Effector memory CD8-positive, alpha-beta T cell (primary cell): ENCODE measurements around the gene UBA1.

Source experiments
- ATAC-seq: fragments of 150-1000 bp; cut with Tn5 transposase; replicated peaks from 2 replicates; pipeline ENCODE4 v1.10.0; 2021; ENCODE audit warnings: mild to moderate bottlenecking, moderate library complexity
- DNase-seq, 3 experiments: peaks; one replicate each; pipeline ENCODE4 v3.0.0; 2021
- H3K27ac Mint-ChIP-seq, 2 donors: one replicate each; pipeline ENCODE4 v1.8.0; 2022; ENCODE audit warnings: mild to moderate bottlenecking in 2 of 2, mixed read lengths in 2 of 2, moderate library complexity in 2 of 2
- H3K27me3 Mint-ChIP-seq, 2 donors: one replicate each; pipeline ENCODE4 v1.8.0; 2022; ENCODE audit warnings: mixed read lengths in 2 of 2
- H3K36me3 Mint-ChIP-seq: one replicate; pipeline ENCODE4 v1.8.0; 2022; ENCODE audit warnings: mild to moderate bottlenecking, moderate library complexity, mixed read lengths; ENCODE audit not compliant: insufficient read depth
- H3K4me1 Mint-ChIP-seq, 2 donors: one replicate each; pipeline ENCODE4 v1.8.0; 2022; ENCODE audit warnings: low read depth in 2 of 2, mixed read lengths in 2 of 2
- H3K4me3 Mint-ChIP-seq, 2 donors: one replicate each; pipeline ENCODE4 v1.8.0; 2022; ENCODE audit warnings: mild to moderate bottlenecking in 2 of 2, mixed read lengths in 2 of 2, moderate library complexity in 2 of 2
- H3K9me3 Mint-ChIP-seq, 2 donors: one replicate each; pipeline ENCODE4 v1.8.0; 2022; ENCODE audit warnings: mixed read lengths in 2 of 2
- total RNA-seq, 9 experiments: gene quantifications; one replicate each; lab custom pipeline; 2026; lab: John Stamatoyannopoulos, UW

The UBA1 gene
- total RNA-seq = 123 to 264 (median 186) reads per million in 9 experiments

DNA sequence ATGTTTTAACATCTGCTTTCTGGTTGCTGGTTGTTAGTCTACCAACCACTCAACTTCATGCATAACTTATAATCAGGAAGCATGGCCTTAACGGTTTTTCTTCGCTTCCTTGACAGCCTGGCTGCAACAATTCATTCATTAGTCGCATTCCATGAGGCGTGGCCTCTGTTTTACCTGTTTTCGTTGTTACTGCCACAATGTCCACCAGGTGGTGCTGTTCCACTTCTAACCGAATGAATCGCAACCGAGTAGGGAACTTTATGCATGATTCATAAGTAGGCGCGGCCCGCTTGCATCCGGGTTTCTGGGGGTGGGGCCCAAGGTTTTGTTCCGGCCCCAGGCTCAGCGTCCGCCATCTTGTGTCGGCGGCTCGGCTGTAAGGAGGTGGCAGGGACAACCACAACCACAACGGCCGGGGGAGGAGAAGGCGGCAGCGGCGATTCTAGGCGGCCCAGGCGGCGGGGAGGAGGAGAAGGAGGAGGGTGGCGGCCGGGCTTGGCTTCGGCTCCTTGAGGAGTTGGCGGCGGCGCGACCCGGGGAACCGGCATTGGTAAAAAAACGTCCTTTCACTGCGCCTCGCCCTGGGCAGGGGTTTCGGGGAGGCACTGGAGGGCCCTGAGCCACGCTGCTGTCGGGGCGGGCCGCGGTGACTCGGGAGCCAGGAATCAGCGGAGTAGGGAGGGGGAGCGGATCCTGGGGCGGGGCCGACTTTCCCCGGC lies at the start of gene UBA1:
TSS of gene UBA1 (plus strand) at position 355 of the 719 bp plus-strand sequence. CDS start 4,974 bp downstream, outside the sequence.
- peaks cover 39% of the 10 kb centered on the region for H3K36me3 Mint-ChIP-seq
- H3K27me3 Mint-ChIP-seq = no peaks in the 10 kb centered on the region
- H3K27ac Mint-ChIP-seq = peak within 1 kb of the TSS; percentile 96 to 99
- H3K9me3 Mint-ChIP-seq = no peaks in the 10 kb centered on the region
- H3K4me1 Mint-ChIP-seq = peaks cover 37 to 49% of the 10 kb centered on the region in 2 donors
- ATAC-seq (peak; percentile 77), DNase-seq (peak; percentile 88 to 91 (median 88))
- peak within 1 kb of the TSS; percentile 85 to 93 for H3K4me3 Mint-ChIP-seq

- Mint-ChIP-seq H3K4me1 (peaks cover 29 to 33% of the 10 kb centered on the region in 2 donors), H3K9me3 (no peaks in the 10 kb centered on the region), H3K4me3 (peak overlapping the region; percentile 99 to 100), H3K36me3 (peaks cover 36% of the 10 kb centered on the region), H3K27ac (peak overlapping the region; percentile 98 to 99), H3K27me3 (no peaks in the 10 kb centered on the region)
- peak in 2 of 3 experiments; percentile 0 to 16 for DNase-seq
- peak; percentile 2 for ATAC-seq
Measured at GRCh38 chrX:47143894-47144625, 49.6 kb upstream of the UBA1 start.

DNA sequence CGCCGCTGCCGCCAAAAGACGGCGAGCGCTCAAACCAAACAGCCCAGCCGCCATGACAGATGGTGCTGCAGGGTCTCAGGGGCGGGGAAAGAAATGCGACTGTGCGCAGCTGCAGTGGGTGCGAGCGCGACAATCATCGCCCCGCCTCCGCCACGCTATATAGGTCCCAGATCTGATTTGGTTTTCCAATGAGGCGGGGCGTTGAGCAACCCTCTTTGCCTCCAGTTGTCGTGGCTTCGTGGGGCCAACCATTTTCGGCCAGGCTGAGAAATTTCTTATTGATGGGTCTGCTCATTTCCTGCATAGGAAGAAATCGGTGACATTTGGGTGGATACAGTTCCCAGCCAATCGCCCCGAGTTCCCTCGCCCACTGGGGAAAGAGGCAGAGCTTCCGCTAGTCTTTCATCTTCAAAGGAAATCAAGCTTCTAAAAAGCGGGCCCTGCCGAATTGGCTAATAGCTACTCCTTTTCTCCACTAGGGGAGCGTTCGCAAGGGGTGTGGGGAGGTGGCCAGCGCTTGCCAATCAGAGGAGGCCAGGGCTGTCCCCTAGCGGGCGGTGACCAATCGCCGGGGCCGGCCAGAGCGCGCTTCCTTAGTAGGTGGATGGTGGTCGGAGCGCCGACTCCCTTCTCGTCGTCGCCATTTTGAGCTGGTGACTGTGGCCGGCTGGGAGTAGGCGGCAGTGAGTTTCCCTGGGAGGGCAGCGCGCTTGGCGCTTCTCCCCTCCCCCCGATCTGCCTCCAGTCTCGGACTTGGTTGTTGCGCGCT lies 48.8 kb upstream of the UBA1 start, which contains the start of the genes NDUFB11 and RBM10:
TSS of gene NDUFB11 (minus strand) at position 77 of the 769 bp plus-strand sequence. CDS start at position 54, 23 bp downstream.
TSS of gene RBM10 (plus strand) at position 596 of the 769 bp plus-strand sequence. CDS start 2,261 bp downstream, outside the sequence.
- ATAC-seq (peak; percentile 89), DNase-seq (peak; percentile 82 to 84 (median 84))
- Mint-ChIP-seq H3K9me3 (no peaks in the 10 kb centered on the region), H3K27ac (peak within 1 kb of the TSS; percentile 98 to 99), H3K4me3 (peak within 1 kb of the TSS; percentile 99 to 100), H3K27me3 (no peaks in the 10 kb centered on the region), H3K36me3 (peaks cover 37% of the 10 kb centered on the region), H3K4me1 (peaks cover 29 to 33% of the 10 kb centered on the region in 2 donors)

GRCh38 chrX:47145395-47146120 lies 48.1 kb upstream of the UBA1 start:
- Mint-ChIP-seq H3K27ac (peak overlapping the region; percentile 98 to 99), H3K4me3 (peak overlapping the region; percentile 99 to 100), H3K4me1 (peaks cover 29 to 31% of the 10 kb centered on the region in 2 donors), H3K9me3 (no peaks in the 10 kb centered on the region), H3K36me3 (peaks cover 36% of the 10 kb centered on the region), H3K27me3 (no peaks in the 10 kb centered on the region)
- DNase-seq (no peak), ATAC-seq (peak; percentile 18)

- Mint-ChIP-seq H3K9me3 (no peaks in the 10 kb centered on the region), H3K27ac (peak overlapping the region; percentile 98 to 99), H3K36me3 (peaks cover 38% of the 10 kb centered on the region), H3K27me3 (no peaks in the 10 kb centered on the region), H3K4me3 (peak overlapping the region; percentile 99 to 100), H3K4me1 (peaks cover 29 to 30% of the 10 kb centered on the region in 2 donors)
- no peak for ATAC-seq
- no peak for DNase-seq
Measured at GRCh38 chrX:47146121-47146935, 47.3 kb upstream of the UBA1 start.

GRCh38 chrX:47146936-47147859 lies 46.4 kb upstream of the UBA1 start:
- peaks cover 37% of the 10 kb centered on the region for H3K36me3 Mint-ChIP-seq
- H3K27me3 Mint-ChIP-seq = no peaks in the 10 kb centered on the region
- peak overlapping the region in 1 of 2 donors; percentile 83 for H3K27ac Mint-ChIP-seq
- H3K4me3 Mint-ChIP-seq = peak overlapping the region; percentile 99 to 100
- no peak for DNase-seq
- H3K4me1 Mint-ChIP-seq = peaks cover 29 to 30% of the 10 kb centered on the region in 2 donors
- no peaks in the 10 kb centered on the region for H3K9me3 Mint-ChIP-seq
- no peak for ATAC-seq

DNA sequence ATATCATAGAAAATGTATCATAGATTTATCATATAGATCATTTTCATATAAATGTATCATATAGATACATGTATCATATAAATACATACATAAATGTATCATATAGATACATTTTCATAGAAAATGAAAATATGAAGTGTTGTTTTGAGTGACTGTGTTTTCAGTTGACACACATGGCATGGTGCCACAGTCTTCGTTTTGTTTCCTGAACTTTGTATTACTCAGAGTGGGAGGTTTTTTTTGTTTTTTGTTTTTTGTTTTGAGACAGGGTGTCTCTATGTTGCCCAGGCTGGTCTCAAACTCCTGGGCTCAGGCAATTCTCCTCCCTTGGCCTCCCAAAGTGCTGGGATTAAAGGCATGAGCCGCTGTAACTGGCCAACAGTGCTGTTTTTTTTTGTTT lies 44.7 kb upstream of the UBA1 start:
- H3K36me3 Mint-ChIP-seq = peaks cover 51% of the 10 kb centered on the region
- DNase-seq = no peak

DNA sequence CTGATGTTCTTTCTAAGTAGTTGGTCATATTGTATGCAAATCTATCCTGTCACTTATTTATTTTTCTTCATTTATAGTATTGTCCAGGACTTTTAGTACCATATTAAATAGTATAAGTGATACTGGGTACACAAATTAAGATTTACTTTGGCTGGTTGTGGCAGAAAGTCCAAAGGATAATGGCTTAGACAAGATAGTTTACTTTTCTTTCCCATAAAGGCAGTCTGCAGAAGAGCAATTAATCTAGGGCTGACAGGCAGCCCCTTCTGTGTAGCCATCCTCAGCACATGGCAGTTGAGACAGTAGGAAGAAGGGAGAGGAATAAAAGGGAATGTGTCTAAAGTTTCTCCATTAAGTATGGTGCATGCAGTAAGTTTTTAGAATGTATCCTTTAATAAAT lies 42.2 kb upstream of the UBA1 start:
- H3K4me3 Mint-ChIP-seq = no peak overlapping the region

More for the DNA sequence above, 44.7 kb upstream of the UBA1 start:
- Mint-ChIP-seq H3K27ac (no peak overlapping the region), H3K27me3 (no peaks in the 10 kb centered on the region), H3K4me1 (peaks cover 19 to 20% of the 10 kb centered on the region in 2 donors), H3K4me3 (no peak overlapping the region), H3K9me3 (no peaks in the 10 kb centered on the region)
- ATAC-seq = no peak

DNA sequence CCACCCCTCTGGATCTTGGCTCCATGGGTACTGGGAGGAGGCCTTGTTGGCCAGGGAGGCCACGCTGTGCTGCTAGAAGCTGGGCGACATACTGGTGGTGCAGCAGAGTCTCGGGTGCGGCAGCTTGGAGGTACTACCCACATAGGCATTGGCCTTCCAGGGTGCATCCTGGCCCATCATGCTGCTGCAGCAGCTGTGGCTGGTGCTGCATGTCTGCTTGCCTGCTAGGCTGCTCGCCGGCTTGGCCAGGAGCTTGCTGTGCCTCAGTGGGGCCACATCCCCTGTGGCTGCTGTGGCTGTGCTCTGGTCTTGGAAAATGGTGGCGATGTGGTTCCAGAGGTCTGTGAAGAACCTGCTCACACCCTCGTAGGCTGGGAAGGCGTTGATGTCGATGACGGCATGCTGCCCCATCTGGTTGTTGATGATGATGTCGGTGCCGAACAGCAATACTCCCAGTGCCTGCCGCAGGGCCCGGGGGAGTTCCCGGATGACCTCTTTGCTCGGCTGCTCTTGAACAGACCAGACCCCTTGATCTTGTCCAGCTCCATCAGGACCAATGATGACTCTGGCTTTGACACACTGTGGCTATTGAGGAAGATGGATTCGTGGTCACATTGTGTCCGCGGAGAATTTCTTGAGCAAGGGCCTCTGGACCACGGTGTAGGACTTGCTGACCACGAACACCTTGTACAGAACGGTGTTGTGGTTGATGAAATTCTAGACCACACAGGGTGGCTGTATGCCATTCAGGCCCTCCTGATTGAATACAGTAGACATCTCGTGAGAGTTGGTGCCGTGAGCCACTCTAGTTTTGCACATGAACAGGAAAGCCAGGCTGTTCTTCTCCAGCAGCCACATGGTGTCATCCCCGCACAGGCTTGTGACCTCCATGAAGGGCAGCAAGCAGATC lies 36.8 kb upstream of the UBA1 start:
- Mint-ChIP-seq H3K4me1 (no peaks in the 10 kb centered on the region), H3K4me3 (no peak overlapping the region), H3K27me3 (no peaks in the 10 kb centered on the region), H3K36me3 (peaks cover 60% of the 10 kb centered on the region), H3K9me3 (no peaks in the 10 kb centered on the region), H3K27ac (peak overlapping the region in 1 of 2 donors; percentile 70)
- no peak for DNase-seq
- no peak for ATAC-seq

More for the DNA sequence above, 42.2 kb upstream of the UBA1 start:
- H3K27ac Mint-ChIP-seq = no peak overlapping the region
- no peak for DNase-seq
- ATAC-seq = no peak
- peaks cover 54% of the 10 kb centered on the region for H3K36me3 Mint-ChIP-seq
- no peaks in the 10 kb centered on the region for H3K9me3 Mint-ChIP-seq
- H3K27me3 Mint-ChIP-seq = no peaks in the 10 kb centered on the region
- peaks cover 10 to 11% of the 10 kb centered on the region in 2 donors for H3K4me1 Mint-ChIP-seq

DNA sequence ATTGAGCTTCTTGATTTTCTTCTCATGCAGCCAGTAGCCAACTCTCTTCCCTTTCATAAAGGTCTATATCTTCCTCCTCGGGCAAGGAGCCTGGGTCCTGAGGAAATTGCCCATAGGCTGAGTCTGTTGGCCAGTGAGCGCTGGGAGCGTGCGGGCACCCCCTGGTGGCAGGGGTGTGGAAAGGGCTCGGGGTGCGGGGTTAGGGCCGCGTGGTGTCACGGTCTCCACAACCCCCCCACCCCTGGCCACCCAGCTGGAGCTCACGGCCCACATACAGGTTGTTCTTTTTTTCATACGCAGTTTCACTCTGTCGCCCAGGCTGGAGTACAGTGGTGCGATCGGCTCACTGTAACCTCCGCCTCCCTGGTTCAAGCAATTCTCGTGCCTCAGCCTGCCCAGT lies 35.5 kb upstream of the UBA1 start:
- Mint-ChIP-seq H3K36me3 (peaks cover 52% of the 10 kb centered on the region), H3K27me3 (no peaks in the 10 kb centered on the region), H3K4me3 (no peak overlapping the region), H3K4me1 (no peaks in the 10 kb centered on the region), H3K9me3 (no peaks in the 10 kb centered on the region), H3K27ac (no peak overlapping the region)
- no peak for DNase-seq
- no peak for ATAC-seq
